HK-2 (cell line): Measurements from ENCODE around the gene KRT40.

Experiments
- DNase-seq: peaks from one replicate; pipeline ENCODE4 v3.0.0-alpha.2; 2018; ENCODE audit not compliant: unreplicated experiment

The KRT40 gene

DNA sequence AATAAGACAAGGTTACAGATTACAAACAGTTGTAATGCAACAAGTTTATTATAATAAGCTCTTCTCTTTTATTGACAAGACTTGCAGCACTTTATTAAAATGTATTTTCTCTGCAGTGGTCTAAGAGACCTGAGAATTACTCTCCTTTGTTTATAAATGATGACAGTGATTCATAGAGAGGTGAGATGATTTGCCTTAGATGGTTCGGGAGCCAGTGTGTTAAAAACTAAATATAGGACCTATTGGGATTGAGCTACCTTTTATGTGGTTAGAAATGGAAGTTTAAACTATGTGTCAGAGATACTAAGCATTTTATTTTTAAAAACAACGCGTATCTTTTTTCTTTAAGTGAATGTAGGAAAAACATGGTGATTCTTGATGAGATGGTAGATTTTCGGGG is 12.7 kb upstream of the KRT40 start:
- no peak for DNase-seq

DNA sequence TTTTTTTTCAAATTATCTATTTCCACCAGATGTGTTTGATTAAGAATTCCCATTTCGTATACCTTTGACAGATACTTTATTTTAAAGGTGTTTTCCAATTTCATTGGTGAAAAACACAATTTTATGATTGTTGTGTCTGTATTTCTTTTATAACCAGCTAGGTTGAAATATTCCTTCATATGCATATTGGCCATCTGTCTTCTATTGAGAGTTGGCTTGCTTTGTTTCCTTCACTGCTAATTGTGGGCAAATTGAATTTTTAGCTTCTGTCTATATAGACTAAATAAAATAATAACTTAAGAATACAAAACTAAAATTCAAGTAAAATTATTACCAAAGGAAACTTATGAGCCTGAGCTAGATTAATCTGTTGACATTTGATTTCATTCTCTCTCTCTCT is 11.0 kb upstream of the KRT40 start:
- no peak for DNase-seq

DNA sequence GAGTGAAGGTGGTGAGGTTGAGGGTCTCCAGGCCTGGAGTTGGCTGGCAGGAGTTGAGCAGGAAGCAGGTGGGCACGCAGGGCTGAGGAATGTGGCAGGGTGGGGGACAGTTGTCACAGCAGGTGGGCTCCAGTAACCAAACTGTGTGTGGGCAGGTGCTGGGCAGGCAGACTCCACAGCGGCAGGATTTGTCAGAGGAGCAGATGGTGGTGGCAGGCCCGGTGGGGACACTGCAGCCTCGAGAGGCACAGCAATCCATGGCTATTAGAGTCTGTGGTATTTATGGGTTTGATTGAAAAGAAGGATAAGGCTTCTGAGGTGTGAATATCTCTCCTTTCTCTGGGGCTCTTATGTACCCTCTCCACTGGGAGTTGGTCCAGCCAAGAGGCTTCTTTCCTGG is 9.7 kb upstream of the KRT40 start, which contains the start of gene KRTAP3-3:
KRTAP3-3 (minus strand) TSS at position 326 of the 400 bp plus-strand sequence; CDS start at position 259, 67 bp downstream.
- no peak for DNase-seq

DNA sequence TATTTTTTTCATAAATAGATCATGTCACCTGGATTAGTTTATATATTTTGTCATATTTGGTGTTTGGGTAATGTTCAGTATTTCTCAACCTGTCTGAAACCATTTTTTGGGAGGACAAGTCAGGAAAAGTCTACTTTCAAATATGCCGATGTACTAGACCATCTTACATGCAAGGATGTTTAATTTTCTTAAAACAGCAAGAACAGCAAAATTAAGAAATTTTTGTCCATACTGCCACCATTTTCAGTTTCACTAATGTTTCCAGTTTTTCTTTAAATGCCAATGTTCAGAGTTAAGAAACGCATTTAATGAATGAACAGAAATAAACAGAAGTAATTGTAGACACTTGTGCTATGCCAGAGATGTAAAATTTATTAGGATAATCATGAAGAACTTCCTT is 9.0 kb upstream of the KRT40 start:
- DNase-seq, result no peak

DNA sequence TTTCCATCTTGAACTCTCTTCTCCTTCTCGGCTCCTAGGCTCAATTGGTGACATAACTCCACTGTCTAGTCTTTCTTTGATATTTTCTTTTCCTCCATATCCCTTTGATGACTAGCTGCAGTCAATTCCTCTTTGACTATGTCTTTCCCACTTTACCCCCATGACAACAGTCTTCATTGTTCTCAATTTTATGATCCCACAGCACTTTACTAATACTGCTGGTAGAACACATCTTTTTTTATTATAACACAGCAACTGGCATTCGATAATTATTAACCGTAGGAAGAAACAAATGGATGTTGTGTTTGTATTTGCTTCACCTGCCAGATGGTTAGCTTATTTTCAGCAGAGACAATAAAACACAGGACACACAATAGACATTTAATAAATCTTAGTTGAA is 8.5 kb upstream of the KRT40 start:
- DNase-seq, result no peak

DNA sequence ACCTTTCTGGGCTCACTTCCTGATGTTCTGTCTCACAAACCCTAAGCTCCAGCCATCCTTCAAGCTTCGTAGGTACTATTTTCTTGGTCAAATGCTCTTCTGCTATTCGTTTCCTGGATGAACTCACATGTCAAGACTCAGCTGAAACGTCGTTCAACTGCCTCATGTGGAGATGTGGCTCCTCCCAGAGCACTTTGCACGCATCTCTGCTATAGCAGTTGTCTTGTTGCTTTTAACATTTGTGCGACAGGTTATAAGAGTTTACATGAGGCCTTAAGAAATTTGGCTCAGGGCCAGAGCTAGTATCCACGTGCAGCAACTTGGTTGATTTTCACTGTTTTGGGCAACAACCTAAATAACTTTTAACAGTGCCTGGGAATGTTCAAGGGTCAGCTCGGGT is 2.8 kb upstream of the KRT40 start:
- no peak for DNase-seq

DNA sequence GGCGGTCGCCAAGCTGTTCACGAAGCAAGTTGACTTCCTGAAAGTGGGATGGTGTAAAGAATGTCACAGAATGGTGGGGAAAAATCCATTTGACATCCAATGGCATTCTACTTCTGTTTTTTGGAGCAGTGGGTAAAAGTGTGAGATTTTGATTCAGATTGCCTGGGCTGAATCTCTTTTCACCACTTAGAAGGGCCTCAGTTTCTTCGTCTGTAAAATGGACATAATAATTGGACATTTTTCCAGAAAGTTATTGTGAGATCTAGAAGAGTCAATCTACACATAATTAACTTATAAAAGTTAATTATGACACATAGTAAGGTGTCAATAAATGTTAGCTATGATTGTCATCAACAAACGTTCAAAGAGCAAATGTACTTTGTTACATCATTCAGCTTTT is 3.0 kb downstream of the KRT40 start:
- DNase-seq, result no peak

DNA sequence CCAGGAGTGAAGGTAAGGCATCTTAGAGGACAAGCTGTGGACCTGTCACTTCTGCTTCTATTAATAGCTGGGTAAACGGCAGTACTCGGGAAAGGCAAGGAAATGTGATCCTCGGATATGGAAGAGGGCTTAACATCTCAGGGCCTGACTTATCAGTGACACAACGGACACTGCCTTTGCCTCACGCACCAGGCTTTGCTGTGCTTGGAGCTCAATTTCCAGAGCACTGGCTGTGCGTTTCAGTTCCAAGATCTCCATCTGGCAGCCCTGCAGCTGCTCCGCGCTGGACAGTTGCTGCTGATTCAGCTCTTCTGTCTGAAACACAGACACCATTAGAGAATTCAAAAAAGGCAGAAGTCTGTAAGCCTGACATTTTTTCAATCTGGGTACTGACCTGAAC is 3.5 kb downstream of the KRT40 start:
- DNase-seq, result no peak

DNA sequence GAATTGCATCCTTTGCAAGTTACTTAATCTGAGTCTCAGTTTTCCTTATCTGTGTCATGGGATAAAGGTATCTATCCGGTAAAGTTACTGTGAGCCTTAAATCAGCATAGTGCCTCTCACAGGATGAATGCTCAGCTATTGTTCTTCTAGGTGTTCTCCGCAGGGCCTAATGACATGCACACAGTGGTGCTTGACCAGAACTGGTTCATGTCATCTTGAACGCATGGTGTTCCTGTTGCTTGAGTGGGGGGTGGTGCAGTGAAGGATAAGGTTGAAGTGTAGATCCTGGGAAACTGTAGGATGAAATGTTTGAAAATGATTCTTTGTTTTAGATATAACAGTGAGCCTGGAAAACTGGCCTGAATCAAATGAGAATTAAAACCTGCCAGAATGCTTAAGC is 4.0 kb downstream of the KRT40 start:
- no peak for DNase-seq

DNA sequence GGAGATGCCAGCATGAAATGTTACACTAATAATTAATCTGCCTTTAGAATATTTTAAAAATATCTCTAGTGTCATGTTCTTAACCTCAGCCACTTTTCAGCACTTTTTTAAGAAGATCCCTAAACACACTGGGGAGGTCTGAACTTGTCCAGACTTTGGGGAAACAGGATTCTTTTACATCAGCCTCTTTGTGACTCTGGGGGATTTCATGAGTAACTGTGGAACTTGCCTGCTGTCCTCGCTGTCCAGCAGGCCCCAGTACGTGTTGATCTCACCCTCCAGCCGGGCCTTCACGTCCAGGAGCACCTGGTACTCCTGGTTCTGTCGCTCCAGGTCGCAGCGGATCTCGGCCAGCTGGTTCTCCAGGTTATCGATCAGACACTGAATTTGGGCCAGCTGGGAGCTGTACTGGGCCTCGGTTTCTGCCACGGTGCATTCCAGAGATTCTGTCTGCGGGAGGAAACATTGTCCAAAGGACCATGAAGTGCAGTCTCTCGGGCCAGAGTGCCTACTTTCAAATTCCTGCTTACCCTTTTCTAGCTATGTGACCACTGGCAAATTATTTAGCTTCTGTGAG is 5.5 kb downstream of the KRT40 start:
- no peak for DNase-seq

DNA sequence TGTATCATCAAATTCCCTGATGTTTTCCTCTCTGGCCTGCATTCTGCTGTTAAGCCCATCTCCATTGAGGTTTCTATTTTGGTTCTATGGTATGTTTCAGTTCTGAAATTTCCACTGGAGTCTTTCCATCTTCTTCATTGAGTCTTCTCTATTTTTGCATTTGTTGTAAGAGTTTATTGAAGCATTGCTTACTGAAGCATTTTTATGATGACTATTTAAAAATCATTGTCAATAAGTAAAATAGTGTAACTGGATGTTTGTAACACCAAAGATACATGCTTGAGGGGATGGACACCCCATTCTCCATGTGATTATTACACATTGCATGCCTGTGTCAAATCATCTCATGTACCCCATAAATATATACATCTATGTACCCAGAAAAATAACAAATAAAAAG is 8.6 kb downstream of the KRT40 start:
- DNase-seq, result no peak

DNA sequence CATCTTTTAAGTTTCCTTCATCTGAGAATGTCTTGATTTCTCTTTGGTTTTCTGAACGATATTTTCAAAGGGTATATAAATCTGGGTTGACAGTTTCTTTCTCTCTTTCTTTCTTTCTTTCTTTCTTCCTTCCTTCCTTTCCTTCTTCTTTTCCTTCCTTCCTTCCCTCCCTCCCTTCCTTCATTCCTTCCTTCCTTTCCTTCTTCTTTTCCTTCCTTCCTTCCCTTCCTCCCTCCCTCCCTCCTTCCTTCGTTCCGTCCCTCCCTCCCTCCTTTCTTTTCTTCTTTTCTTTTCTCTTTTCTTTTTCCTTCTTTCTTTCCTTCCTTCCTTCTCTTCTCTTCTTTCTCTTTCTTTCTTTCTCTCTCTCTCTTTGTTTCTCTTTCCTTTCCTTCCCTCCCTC is 9.8 kb downstream of the KRT40 start:
- no peak for DNase-seq

DNA sequence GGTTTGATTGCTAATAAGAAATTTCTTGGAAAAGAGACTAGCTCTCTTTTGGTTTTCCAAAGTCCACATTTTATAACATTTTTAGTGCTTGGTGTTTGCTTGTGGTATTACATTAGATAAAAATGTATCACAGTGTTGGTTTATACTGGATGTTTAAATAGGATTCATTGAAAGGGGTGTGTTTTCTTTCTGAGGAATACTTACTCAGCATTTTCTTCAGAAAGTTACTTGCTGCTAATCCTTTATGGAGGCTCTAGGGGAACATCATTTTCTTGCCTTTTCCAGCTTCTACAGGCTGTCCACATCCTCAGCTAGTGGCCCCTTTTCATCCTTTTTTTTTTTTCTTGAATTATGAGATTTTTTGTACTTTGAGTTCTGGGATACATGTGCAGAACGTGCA is 16.5 kb downstream of the KRT40 start:
- DNase-seq, result no peak

DNA sequence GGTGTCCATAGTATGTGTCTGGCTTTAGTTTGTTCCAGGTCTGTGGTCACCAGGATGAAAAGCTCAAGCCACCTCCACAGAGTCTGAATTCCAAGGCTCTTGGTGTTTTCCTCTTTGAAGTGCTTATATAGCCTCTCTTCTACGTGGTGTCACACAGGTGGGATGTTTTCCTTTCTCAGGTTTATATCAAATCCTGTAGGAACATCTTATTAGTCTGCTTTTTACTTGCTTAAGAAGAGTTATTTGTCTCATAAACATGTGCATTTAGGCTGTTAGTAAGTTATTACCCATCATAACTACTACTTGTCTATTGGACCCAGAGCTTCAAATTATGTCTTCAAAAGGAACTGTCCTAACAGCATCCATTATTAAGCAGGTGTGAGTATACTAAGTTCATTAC is 17.3 kb downstream of the KRT40 start, which contains the start of gene KRT39:
KRT39 (minus strand) TSS at position 101 of the 400 bp plus-strand sequence; CDS start at position 9, 92 bp downstream.
- DNase-seq, result no peak

DNA sequence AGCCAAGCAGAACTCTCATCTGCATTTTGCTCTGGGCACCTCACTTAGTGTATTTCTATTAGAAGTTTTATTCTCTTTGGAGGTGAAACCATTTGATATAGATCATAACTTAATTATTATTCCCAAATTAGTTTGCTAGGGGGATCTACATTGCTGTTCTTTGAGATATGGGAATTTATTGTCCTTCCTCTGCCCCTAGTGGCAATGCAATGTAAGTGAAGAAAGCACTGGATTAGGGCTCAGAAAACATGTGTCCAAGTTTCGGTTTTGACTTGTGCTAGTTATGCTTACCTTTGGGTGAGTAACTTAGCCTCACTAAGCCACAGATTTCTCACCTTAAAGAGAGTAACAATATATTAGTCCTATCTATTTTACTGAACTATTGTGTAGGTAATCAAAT is 20.3 kb downstream of the KRT40 start:
- DNase-seq, result no peak

DNA sequence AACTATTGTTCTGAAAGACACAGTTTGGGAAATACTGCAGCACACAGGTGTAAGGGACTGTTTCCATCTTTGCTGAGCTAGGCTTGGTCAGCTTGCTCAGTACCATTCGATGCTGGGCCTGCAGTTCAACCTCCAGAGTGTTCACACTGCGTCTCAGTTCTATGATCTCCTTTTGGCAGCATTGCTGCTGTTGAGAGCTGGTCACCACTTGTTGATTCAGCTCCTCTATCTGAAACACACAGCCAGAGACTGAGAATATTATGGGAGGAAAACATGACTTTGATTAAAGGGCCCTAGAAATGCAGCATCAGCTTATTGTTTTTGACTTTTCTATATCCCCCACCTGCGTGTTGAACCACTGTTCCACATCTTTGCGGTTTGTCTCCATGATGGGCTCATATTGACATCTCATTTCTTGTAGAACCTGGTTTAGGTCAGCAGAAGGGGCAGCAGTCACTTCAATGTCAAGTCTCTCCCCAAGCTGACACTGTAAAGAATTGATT is 22.0 kb downstream of the KRT40 start:
- DNase-seq, result no peak

DNA sequence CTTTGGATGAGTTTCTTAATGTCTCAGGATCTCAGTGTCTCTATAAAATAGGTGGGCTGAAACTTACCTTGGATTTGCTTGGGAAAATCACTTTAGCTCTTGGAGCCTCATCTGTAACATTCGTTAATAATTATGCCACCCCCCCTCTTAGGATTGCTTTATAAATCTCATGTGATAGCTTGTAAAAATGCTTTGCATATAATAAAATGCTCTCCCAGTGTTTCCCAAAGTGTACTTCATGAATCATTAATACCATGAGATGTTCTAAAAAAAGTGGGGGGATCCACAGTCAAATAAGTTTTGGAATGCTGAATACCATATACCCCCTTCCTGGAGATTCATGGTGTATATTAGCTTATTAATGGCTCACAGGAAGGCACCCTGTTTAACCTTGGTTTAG is 22.5 kb downstream of the KRT40 start:
- DNase-seq, result no peak

DNA sequence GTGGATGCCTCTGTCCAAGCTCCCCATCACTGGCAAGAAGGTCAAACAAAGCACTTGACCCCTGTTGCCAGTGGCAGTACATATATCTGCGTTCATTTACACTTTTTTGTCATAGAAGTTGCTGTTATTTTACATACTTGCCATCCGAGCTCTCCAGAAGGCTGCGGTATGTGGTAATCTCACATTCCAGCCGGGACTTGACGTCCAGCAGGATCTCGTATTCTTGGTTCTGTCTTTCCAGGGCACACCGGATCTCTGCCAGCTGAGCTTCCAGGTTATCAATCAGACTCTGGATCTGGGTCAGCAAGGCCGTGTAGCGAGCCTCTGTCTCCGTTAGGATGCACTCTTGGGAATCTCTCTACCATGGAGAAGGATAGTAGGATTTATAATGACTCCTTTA is 24.0 kb downstream of the KRT40 start:
- DNase-seq, result no peak

DNA sequence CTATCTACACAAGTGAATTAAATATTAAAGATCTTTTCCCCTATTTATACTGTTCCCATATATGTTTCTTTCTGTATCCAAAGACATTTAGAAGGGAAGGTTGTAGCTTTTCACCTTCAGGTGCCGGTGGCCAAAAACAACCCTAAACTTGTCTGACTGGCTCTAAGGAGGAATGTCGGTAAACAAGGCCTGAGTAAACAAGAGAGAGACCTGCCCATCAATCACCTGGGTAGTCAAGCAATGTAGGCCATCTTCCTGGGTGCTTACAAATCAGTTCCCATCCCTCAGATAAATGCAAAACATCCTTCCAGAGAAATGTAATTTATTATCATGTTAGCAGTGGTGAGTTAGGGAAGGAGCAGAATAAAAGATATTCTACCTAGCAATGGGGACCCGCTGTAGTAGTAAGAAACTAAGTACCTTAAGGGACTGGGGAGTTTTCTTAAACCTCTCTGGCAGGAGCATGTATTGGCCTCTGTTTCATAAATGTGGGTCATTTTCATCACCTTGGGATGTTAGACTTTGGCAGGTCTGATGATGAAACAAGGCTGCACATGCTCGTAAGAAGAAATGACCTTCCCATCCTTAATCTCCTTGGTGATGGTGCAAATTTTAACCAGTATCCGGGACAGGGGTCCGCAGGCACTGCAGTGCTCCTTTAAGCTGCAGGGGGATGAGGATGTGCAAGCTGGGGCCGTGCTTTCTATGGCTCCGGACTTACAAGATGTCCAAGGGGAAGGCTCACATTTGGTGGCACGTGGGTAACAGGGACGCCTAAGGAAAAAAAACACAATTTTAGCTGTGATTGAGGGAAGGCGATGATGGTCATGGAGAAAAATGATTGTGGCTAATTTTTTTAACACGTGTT is 25.8 kb downstream of the KRT40 start:
- DNase-seq, result no peak

DNA sequence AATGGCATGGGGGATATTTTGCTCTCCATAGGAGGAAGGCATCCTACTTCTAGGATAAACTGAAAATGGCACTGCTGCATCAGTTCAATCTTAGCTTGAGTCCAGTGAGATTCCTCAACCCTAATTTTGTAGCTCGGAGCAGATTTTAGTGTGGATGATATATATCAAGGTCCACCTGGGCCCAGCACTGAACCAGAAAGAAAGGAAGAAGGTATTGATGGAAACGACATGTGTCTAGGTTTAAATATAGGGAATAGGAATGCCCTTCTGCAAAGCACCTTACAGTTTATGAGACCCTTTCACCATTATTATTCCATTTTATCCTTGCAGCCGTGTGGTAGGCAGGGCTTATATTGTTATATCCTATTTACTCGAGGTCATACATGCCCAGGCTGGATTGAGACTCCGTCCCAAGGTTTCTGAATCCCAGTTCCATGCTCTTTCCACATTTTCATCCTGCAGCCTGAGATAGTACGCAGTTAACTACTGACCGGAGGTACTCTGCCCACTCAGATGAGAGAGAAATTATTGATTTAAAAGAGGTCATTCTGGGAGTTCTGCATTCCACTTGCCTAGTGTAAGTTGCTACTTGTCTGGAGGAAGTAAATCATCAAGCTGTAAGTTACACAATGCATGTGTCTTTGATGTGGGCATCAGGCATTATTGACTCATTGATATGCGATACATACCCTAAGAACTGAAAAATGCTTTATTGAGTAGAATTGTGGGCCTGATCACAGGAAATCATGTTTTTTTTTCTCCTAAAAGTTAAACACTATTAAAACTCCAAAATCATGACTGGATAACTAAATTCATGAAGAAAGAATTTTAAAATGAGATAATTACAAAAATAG is 27.5 kb downstream of the KRT40 start:
- peak; percentile 21 for DNase-seq

DNA sequence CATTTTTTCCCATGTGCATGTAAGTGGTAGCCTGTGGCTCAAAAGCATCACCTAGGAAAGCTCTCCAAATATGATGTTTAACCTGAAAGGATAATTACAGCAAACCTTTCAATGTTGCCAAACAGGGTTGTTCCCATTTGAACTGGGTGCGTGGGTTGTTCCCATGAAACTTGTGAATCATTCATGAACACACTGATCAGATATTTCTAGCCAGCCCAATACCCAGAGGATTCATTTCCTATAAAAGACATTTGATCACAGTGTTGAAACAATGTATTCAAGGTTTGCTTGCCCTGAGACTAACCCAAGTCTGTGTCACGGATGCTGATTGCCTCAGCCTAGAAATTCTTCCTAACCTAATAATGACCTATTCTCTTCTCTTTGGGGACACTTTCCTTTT is 30.2 kb downstream of the KRT40 start:
- no peak for DNase-seq

DNA sequence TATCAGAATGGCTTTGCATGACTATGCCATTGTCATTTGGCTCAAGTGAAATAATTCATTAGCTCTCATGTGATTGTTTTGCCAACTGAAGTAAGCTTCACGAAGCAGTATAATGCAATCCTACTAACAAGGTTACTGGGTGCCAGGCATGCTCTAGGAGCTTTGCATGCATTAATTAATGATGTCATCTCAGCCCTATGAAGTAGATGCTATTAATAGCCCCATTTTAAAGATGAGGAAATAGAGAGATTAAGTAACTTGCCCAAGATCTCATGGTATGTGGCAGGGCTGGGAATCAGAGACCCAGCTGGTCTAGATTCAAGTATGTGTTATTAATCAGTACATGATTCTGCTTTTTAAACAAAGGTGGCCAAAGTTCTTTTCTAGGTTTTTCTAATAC is 31.5 kb downstream of the KRT40 start:
- no peak for DNase-seq
